Ovary (tissue), 9 donors: Measurements from ENCODE around the gene MDN1. TPM values are rescaled to one million over a fixed set of nuclear protein-coding genes. Genes with fewer than 3 reads are reported as not detected.

Source experiments
- DNase-seq, 5 donors: peaks; one replicate each; pipeline ENCODE4 v3.0.0-alpha.2; 2019 to 2020
- H3K27ac ChIP-seq, 2 donors: fragments of 200-600 bp; one replicate each; pipeline versions ENCODE4 v1.5.1 to v1.8.0; 2019 to 2022
- H3K27me3 ChIP-seq: fragments of 200-600 bp; one replicate; pipeline ENCODE4 v1.8.0; 2022
- H3K36me3 ChIP-seq: fragments of 200-600 bp; sonication (generic); one replicate; pipeline ENCODE4 v1.5.1; 2019
- H3K4me1 ChIP-seq: one replicate; pipeline ENCODE4 v1.8.1; 2013; ENCODE audit warnings: mild to moderate bottlenecking, moderate library complexity; ENCODE audit not compliant: insufficient read depth
- H3K4me3 ChIP-seq: fragments of 200-600 bp; sonication (generic); one replicate; pipeline ENCODE4 v1.5.1; 2017
- H3K9me3 ChIP-seq, 2 donors: fragments of 200-600 bp in 1 of 2; sonication (generic) in 1 of 2; one replicate each; pipeline versions ENCODE4 v1.5.1 to v1.8.1; 2013 to 2019; ENCODE audit warnings: mild to moderate bottlenecking in 1 of 2, moderate library complexity in 1 of 2
- CTCF ChIP-seq, 3 donors: fragments of 450-650 bp in 2 of 3; fragments of 200-600 bp in 1 of 3; IDR thresholded peaks; one replicate each; pipeline versions ENCODE4 v1.5.1 to v1.8.0; 2016 to 2022; ENCODE audit warnings: antibody characterized with exemption in 3 of 3, mild to moderate bottlenecking in 1 of 3
- EP300 ChIP-seq: sonication (generic); formaldehyde crosslinking; IDR thresholded peaks from one replicate; pipeline ENCODE4 v1.6.1; 2017; ENCODE audit warnings: antibody characterized with exemption
- POLR2A ChIP-seq: fragments of 450-650 bp; IDR thresholded peaks from one replicate; pipeline ENCODE4 v1.6.1; 2017; ENCODE audit warnings: antibody characterized with exemption, mild to moderate bottlenecking, moderate library complexity
- WGBS, 3 donors: extraction: QIAGEN DNeasy Blood & Tissue Kit in 1 of 3; methylation state at CpG; one replicate each; pipeline versions ENCODE4 v1.1.5 to v1.1.7; 2013 to 2017; 5-methylcytosine and 5-hydroxymethylcytosine counted together
- intact Hi-C, 4 donors: fragments of 100-400 bp; cut with DNase I; formaldehyde crosslinking; loops; one replicate each; pipeline versions ENCODE4 v1.11.0 to v1.15.1; 2022 to 2023
- polyA plus RNA-seq, 2 donors: library from polyadenylated mRNA; stranded (reverse); fragments of 200-250 nt in 1 of 2; fragments of 350-450 nt in 1 of 2; fragmentation: Illumina TruSeq in 1 of 2; extraction: RNeasy Lipid Tissue Mini Kit (QIAGEN cat#74804) in 1 of 2; gene quantifications; one replicate each; pipeline ENCODE4 v1.2.3, GENCODE V29; 2013 to 2014
- total RNA-seq, 7 donors: library from RNA; depleted of rRNA in 2 of 7; stranded (reverse); fragments of >200 nt in 2 of 7; fragmentation: NEBNext Ultra II Directional in 3 of 7; extraction: Animal tissue kit (Norgen Biotek cat#: 25700) in 3 of 7; gene quantifications; one replicate each; pipeline versions ENCODE4 v1.1.0 to v1.2.4, GENCODE V29; 2016 to 2023
- donor health status: DM: no; HTN: no; CAD: no; lungs with moderate emphysema.
- donor health status: DM: no; HTN: no; CAD: no.
- donor health status: Bipolar disorder and iron deficiency.
- donor health status: DM: yes; HTN: yes; CAD: no.
- donor health status: DM: no; HTN: no; CAD: no.
- donor health status: DM: yes; HTN: yes; CAD: no.

MDN1 gene
- total and polyA plus RNA-seq, 9 donors: 11.9 to 51.5 (median 32.3) TPM

DNA sequence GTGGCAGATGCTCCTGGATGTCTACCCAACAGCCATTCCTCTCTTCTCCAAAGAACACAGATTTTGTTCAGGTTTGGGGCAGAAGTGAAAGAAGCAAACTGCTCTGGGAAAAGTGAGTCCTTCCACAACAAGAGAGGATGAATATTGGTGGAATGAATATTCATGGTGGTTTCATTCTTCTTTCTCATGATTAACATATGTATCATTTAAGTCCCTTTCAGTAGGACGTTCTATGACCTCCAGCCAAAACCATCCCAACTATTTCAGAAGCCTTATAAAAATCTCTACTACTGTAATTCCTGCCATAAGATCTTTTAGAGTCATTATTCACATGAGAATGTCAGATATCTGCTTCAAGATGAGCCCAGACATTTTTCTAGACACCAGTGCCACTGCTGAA lies 44.4 kb downstream of the MDN1 start:
- no peaks in the 10 kb centered on the region for H3K4me1 ChIP-seq
- 89 to 98% (median 94%) methylated on average over 1 of the region's 1 CpG for WGBS, 3 donors
- intact Hi-C loops: no loop called here
- DNase-seq: no peak
- no peak overlapping the region for H3K4me3 ChIP-seq
- H3K9me3 ChIP-seq: no peaks in the 10 kb centered on the region
- H3K36me3 ChIP-seq: no peaks in the 10 kb centered on the region
- H3K27me3 ChIP-seq: no peaks in the 10 kb centered on the region
- TF ChIP-seq CTCF (IDR thresholded peaks at IDR 0.05): no peak
- no peak for TF ChIP-seq EP300
- TF ChIP-seq POLR2A: no peak
- no peak overlapping the region for H3K27ac ChIP-seq

GRCh38 chr6:89769572-89769971 lies 50.0 kb downstream of the MDN1 start:
- Histone ChIP-seq H3K4me3 (no peak overlapping the region), H3K27ac (no peak overlapping the region), H3K36me3 (no peaks in the 10 kb centered on the region), H3K27me3 (no peaks in the 10 kb centered on the region), H3K4me1 (no peaks in the 10 kb centered on the region), H3K9me3 (no peaks in the 10 kb centered on the region)
- DNase-seq: no peak
- TF ChIP-seq CTCF (IDR thresholded peaks at IDR 0.05): no peak
- TF ChIP-seq EP300: no peak
- no peak for TF ChIP-seq POLR2A
- 92 to 94% (median 93%) methylated on average over 3 of the region's 3 CpGs for WGBS, 3 donors
- intact Hi-C loops: no loop called here

DNA sequence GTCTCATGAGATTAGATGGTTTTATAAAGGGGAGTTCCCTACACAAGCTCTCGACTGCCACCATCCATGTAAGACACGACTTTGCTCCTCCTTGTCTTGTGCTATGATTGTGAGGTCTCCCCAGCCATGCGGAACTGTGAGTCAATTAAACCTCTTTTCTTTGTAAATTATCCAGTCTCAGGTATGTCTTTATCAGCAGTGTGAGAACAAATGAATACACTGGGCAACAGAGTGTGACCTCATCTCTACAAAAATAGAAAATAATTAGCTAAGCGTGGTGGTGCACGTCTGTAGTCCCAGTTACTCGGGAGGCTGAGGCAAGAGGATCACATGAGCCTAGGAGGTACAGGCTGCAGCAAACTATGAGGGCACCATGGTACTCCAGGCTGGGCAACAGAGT lies 51.3 kb downstream of the MDN1 start:
- Histone ChIP-seq H3K4me1 (no peaks in the 10 kb centered on the region), H3K27me3 (no peaks in the 10 kb centered on the region), H3K36me3 (no peaks in the 10 kb centered on the region), H3K4me3 (no peak overlapping the region), H3K27ac (no peak overlapping the region), H3K9me3 (no peaks in the 10 kb centered on the region)
- DNase-seq: no peak
- intact Hi-C loops: no loop called here
- 77 to 93% (median 92%) methylated on average over 6 of the region's 6 CpGs for WGBS, 3 donors
- TF ChIP-seq EP300 (no peak), POLR2A (no peak), CTCF (IDR thresholded peaks at IDR 0.05) (no peak)

- no peak overlapping the region for H3K27ac ChIP-seq
- intact Hi-C loops: no loop called here
- peaks cover 1% of the 10 kb centered on the region for H3K4me1 ChIP-seq
- TF ChIP-seq POLR2A (no peak), EP300 (no peak), CTCF (IDR thresholded peaks at IDR 0.05) (no peak)
- no peaks in the 10 kb centered on the region for H3K9me3 ChIP-seq
- DNase-seq: no peak
- H3K4me3 ChIP-seq: no peak overlapping the region
- 32 to 59% (median 42%) methylated on average over 2 of the region's 2 CpGs for WGBS, 3 donors
- H3K27me3 ChIP-seq: no peaks in the 10 kb centered on the region
- no peaks in the 10 kb centered on the region for H3K36me3 ChIP-seq
Measured at GRCh38 chr6:89763550-89763949, 56.0 kb downstream of the MDN1 start.

- peaks cover 1% of the 10 kb centered on the region for H3K4me1 ChIP-seq
- intact Hi-C loops: no loop called here
- no peaks in the 10 kb centered on the region for H3K36me3 ChIP-seq
- no peak for DNase-seq
- no peak overlapping the region for H3K27ac ChIP-seq
- no peaks in the 10 kb centered on the region for H3K9me3 ChIP-seq
- WGBS, 3 donors: 61 to 69% (median 63%) methylated on average over 1 of the region's 1 CpG
- no peaks in the 10 kb centered on the region for H3K27me3 ChIP-seq
- no peak overlapping the region for H3K4me3 ChIP-seq
- no peak for TF ChIP-seq POLR2A
- TF ChIP-seq EP300: no peak
- TF ChIP-seq CTCF (IDR thresholded peaks at IDR 0.05): no peak
Measured at GRCh38 chr6:89758830-89759229, 60.8 kb downstream of the MDN1 start.
